ENCODE results near the gene PIH1D1.

PIH1D1 gene

GRCh38 chr19:49432141-49433073 is 19.2 kb downstream of the PIH1D1 start:
- DNase-seq: no peak

- DNase-seq: no peak
These were observed 20.3 kb downstream of the PIH1D1 start for GRCh38 chr19:49431330-49431749.

GRCh38 chr19:49430678-49431329 is 20.8 kb downstream of the PIH1D1 start:
- DNase-seq: peak in 1 of 3 experiments; percentile 18

GRCh38 chr19:49430172-49430677 is 21.4 kb downstream of the PIH1D1 start:
- peak in 1 of 3 experiments; percentile 83 for DNase-seq

GRCh38 chr19:49428547-49429451 is 22.8 kb downstream of the PIH1D1 start:
- no peak for DNase-seq

GRCh38 chr19:49427855-49428546 is 23.6 kb downstream of the PIH1D1 start:
- peak in 2 of 3 experiments; percentile 36 to 51 for DNase-seq

GRCh38 chr19:49427339-49427738 is 24.3 kb downstream of the PIH1D1 start:
- no peak for DNase-seq

GRCh38 chr19:49425922-49426592 is 25.6 kb downstream of the PIH1D1 start:
- peak in 2 of 3 experiments; percentile 4 to 91 for DNase-seq

- DNase-seq: no peak
These were observed 26.4 kb downstream of the PIH1D1 start, which contains the start of gene GFY for GRCh38 chr19:49425178-49425577. TSS of gene GFY (plus strand) at chr19:49425388. CDS start at chr19:49426431, 1,043 bp downstream.

GRCh38 chr19:49423985-49424303 is 27.7 kb downstream of the PIH1D1 start:
- no peak for DNase-seq

GRCh38 chr19:49423071-49423984 is 28.3 kb downstream of the PIH1D1 start, which contains the start of gene PTH2:
TSS of gene PTH2 (minus strand) at chr19:49423441. CDS start at chr19:49423339, 102 bp downstream.
- DNase-seq: peak in 1 of 3 experiments; percentile 36

GRCh38 chr19:49422407-49423070 is 29.1 kb downstream of the PIH1D1 start:
- peak; percentile 61 to 68 (median 64) for DNase-seq

GRCh38 chr19:49421878-49422202 is 29.8 kb downstream of the PIH1D1 start:
- DNase-seq: no peak

- DNase-seq: peak; percentile 74 to 97 (median 91)
These were observed 30.4 kb downstream of the PIH1D1 start for GRCh38 chr19:49421039-49421877.

- no peak for DNase-seq
These were observed 31.4 kb downstream of the PIH1D1 start for GRCh38 chr19:49420227-49420626.

GRCh38 chr19:49419173-49419572 is 32.4 kb downstream of the PIH1D1 start:
- DNase-seq: no peak

GRCh38 chr19:49418511-49418910 is 33.1 kb downstream of the PIH1D1 start:
- no peak for DNase-seq

GRCh38 chr19:49417088-49417487 is 34.5 kb downstream of the PIH1D1 start:
- DNase-seq: no peak

GRCh38 chr19:49415810-49416200 is 35.8 kb downstream of the PIH1D1 start:
- no peak for DNase-seq

Measured in NCI-H1417 (cell line).